Left lung (tissue), 10 donors: ENCODE results near the gene DLGAP4. TPM values are rescaled to one million over a fixed set of nuclear protein-coding genes. Genes with fewer than 3 reads are reported as not detected.

ENCODE experiments used
- ATAC-seq: fragments of 200-7000 bp; cut with Tn5 transposase; one replicate; pipeline ENCODE4 v1.9.1; 2020; ENCODE audit warnings: moderate library complexity
- DNase-seq, 4 donors: peaks; one replicate each; pipeline ENCODE4 v3.0.0-alpha.2; 2013 to 2020
- H3K27ac ChIP-seq, 2 donors: fragments of 200-600 bp; sonication (generic) in 1 of 2; one replicate each; pipeline versions ENCODE4 v1.5.0 to v1.8.0; 2020 to 2021
- H3K27me3 ChIP-seq, 2 donors: fragments of 200-600 bp; sonication (generic) in 1 of 2; one replicate each; pipeline versions ENCODE4 v1.5.0 to v1.8.0; 2020 to 2021
- H3K36me3 ChIP-seq, 2 donors: fragments of 200-600 bp; sonication (generic) in 1 of 2; one replicate each; pipeline versions ENCODE4 v1.5.0 to v1.8.0; 2020 to 2021
- H3K4me1 ChIP-seq, 2 donors: fragments of 200-600 bp; one replicate each; pipeline ENCODE4 v1.8.0; 2021
- H3K4me3 ChIP-seq, 2 donors: fragments of 200-600 bp; sonication (generic) in 1 of 2; one replicate each; pipeline versions ENCODE4 v1.5.0 to v1.8.0; 2020 to 2021; ENCODE audit warnings: mild to moderate bottlenecking in 1 of 2
- H3K9me3 ChIP-seq, 2 donors: fragments of 200-600 bp; sonication (generic) in 1 of 2; one replicate each; pipeline versions ENCODE4 v1.5.0 to v1.8.0; 2020 to 2021
- CTCF ChIP-seq, 2 donors: fragments of 200-600 bp; sonication (generic) in 1 of 2; IDR thresholded peaks; one replicate each; pipeline versions ENCODE4 v1.5.0 to v1.8.0; 2021; ENCODE audit warnings: antibody characterized with exemption in 2 of 2
- intact Hi-C, 2 donors: fragments of 100-400 bp; cut with DNase I; formaldehyde crosslinking; loops; one replicate each; pipeline versions ENCODE4 v1.11.2 to v1.14.2; 2022
- polyA plus RNA-seq, 6 donors: library from polyadenylated mRNA; unstranded; fragments of 120-200 nt; gene quantifications; one replicate each; pipeline ENCODE4 v1.2.1, GENCODE V29; 2013; ENCODE audit not compliant: insufficient read length in 6 of 6
- total RNA-seq, 2 donors: library from RNA; stranded (reverse); fragmentation: NEBNext Ultra II Directional; extraction: Animal tissue kit (Norgen Biotek cat#: 25700); gene quantifications; one replicate each; pipeline ENCODE4 v1.2.1, GENCODE V29; 2021
- donor health status: DM: no; HTN: yes; CAD: no.
- donor health status: DM: no; HTN: no; CAD: no.

Gene DLGAP4
- total and polyA plus RNA-seq, 8 donors: 53.5 to 84.3 (median 72.1) TPM

GRCh38 chr20:36351937-36352336, 45.8 kb downstream of the DLGAP4 start:
- H3K4me3 ChIP-seq: no peak overlapping the region
- no peaks in the 10 kb centered on the region for H3K36me3 ChIP-seq
- peaks cover 0 to 17% of the 10 kb centered on the region in 2 donors for H3K27me3 ChIP-seq
- intact Hi-C loops: no loop called here
- H3K9me3 ChIP-seq: no peaks in the 10 kb centered on the region
- no peak overlapping the region for H3K27ac ChIP-seq
- DNase-seq (no peak), ATAC-seq (no peak)
- no peak for TF ChIP-seq CTCF (IDR thresholded peaks at IDR 0.05)
- H3K4me1 ChIP-seq: no peaks in the 10 kb centered on the region

- no peaks in the 10 kb centered on the region for H3K4me1 ChIP-seq
Measured at GRCh38 chr20:36352843-36353553, 46.9 kb downstream of the DLGAP4 start.

GRCh38 chr20:36353740-36354139, 47.6 kb downstream of the DLGAP4 start:
- Histone ChIP-seq H3K4me1 (no peaks in the 10 kb centered on the region), H3K36me3 (no peaks in the 10 kb centered on the region), H3K27me3 (peaks cover 0 to 17% of the 10 kb centered on the region in 2 donors), H3K9me3 (no peaks in the 10 kb centered on the region), H3K27ac (no peak overlapping the region), H3K4me3 (no peak overlapping the region)
- intact Hi-C loops: no loop called here
- no peak for TF ChIP-seq CTCF (IDR thresholded peaks at IDR 0.05)
- ATAC-seq (no peak), DNase-seq (no peak)

More at GRCh38 chr20:36352843-36353553, 46.9 kb downstream of the DLGAP4 start:
- peaks cover 0 to 17% of the 10 kb centered on the region in 2 donors for H3K27me3 ChIP-seq
- no peaks in the 10 kb centered on the region for H3K36me3 ChIP-seq
- DNase-seq: no peak
- no peak for TF ChIP-seq CTCF (IDR thresholded peaks at IDR 0.05)
- intact Hi-C loops: no loop called here
- no peaks in the 10 kb centered on the region for H3K9me3 ChIP-seq
- no peak overlapping the region for H3K4me3 ChIP-seq
- ATAC-seq: no peak
- H3K27ac ChIP-seq: no peak overlapping the region

GRCh38 chr20:36355469-36356171, 49.5 kb downstream of the DLGAP4 start:
- H3K4me3 ChIP-seq: no peak overlapping the region
- no peak overlapping the region for H3K27ac ChIP-seq
- ATAC-seq: no peak
- H3K27me3 ChIP-seq: peaks cover 0 to 28% of the 10 kb centered on the region in 2 donors
- H3K36me3 ChIP-seq: no peaks in the 10 kb centered on the region
- no peaks in the 10 kb centered on the region for H3K9me3 ChIP-seq
- no peak for TF ChIP-seq CTCF (IDR thresholded peaks at IDR 0.05)
- intact Hi-C loops: no loop called here
- no peak for DNase-seq
- no peaks in the 10 kb centered on the region for H3K4me1 ChIP-seq

- no peaks in the 10 kb centered on the region for H3K4me1 ChIP-seq
- intact Hi-C loops: no loop called here
- ATAC-seq: no peak
Measured at GRCh38 chr20:36359668-36360406, 53.7 kb downstream of the DLGAP4 start.

More at GRCh38 chr20:36359668-36360406, 53.7 kb downstream of the DLGAP4 start:
- no peak for TF ChIP-seq CTCF (IDR thresholded peaks at IDR 0.05)
- peak in 1 of 4 donors; percentile 42 for DNase-seq
- no peak overlapping the region for H3K4me3 ChIP-seq
- H3K27me3 ChIP-seq: peaks cover 0 to 11% of the 10 kb centered on the region in 2 donors
- no peak overlapping the region for H3K27ac ChIP-seq
- H3K36me3 ChIP-seq: no peaks in the 10 kb centered on the region
- no peaks in the 10 kb centered on the region for H3K9me3 ChIP-seq
